Heart left ventricle (tissue), 13 donors: Measurements from ENCODE around the gene ADAM19.

Experiments used
- POLR2A ChIP-seq, 2 donors: fragments of 450-650 bp; IDR thresholded peaks; one replicate each; pipeline ENCODE4 v1.6.1; 2017; ENCODE audit warnings: antibody characterized with exemption in 2 of 2, mild to moderate bottlenecking in 2 of 2, moderate library complexity in 2 of 2
- TF ChIP-seq, protein P1 (sequence below), 12 donors: fragments of 200-600 bp; sonication (generic) in 4 of 12; IDR thresholded peaks; one replicate each; pipeline versions ENCODE4 v1.5.0 to v1.8.0; 2018 to 2022; ENCODE audit warnings: antibody characterized with exemption in 12 of 12, mild to moderate bottlenecking in 5 of 12
- donor health status: ischemic (EF 13 %, LVEDD 7.1; RV severe dilation, severe dysfunction).
- donor health status: DM: no; HTN: yes; CAD: no.
- donor health status: DM: no; HTN: no; CAD: no.
- donor health status: ischemic (EF 25% LVEDD 6.9; RV normal size, moderate dysfunction).
- donor health status: ischemic (EF 25% LVEDD 5.7; RV mildly dilated, moderate dysfunction).
- donor health status: ischemic (EF 35%, LVEDD 5.7; RV mildly dilated, moderate dysfunction).
- donor health status: nonischemic (EF 11% LVEDD 7.7; RV severe dilation, severe dysfunction).
- donor health status: DM: yes; HTN: yes; CAD: no.
- donor health status: PGD.
- donor health status: ischemic (EF 29% LVEDD 5.4; RV normal size, mild dysfunction).
- donor health status: nonischemic (EF 23%, LVEDD 6.1; RV moderate dilation, normal function).

DNA sequence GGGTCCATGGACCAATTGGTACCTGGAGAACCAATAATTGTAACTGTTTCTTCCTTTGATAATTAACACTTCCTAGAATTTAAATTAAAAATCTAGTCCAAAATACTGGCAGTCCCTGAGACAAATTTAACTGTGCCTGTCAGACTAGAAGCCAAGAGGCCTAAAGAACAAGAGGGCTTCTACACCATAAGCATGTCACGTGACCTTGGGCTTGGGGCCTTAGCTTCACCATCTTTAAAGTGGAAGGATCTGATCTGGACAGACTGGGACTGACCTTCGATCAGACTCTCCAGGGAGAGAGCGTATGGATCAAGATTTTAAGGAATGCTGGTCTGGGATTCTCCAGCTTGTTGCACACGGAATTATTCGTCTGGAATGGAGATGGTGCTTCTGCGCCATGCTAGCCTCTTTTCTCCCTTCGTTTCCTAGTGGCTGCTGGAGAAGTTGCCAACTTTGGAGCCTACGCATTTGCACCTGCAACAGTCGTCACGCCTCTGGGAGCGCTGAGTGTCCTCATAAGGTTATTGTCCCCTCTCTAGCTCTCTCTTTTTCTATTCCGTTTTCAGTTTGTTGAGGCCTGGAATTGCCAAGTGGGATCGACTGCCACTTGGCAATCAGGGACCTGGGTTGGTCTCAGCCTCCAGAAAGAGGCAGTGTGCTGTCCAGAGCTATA is 107.1 kb downstream of the ADAM19 start:
- TF ChIP-seq, protein P1, sequence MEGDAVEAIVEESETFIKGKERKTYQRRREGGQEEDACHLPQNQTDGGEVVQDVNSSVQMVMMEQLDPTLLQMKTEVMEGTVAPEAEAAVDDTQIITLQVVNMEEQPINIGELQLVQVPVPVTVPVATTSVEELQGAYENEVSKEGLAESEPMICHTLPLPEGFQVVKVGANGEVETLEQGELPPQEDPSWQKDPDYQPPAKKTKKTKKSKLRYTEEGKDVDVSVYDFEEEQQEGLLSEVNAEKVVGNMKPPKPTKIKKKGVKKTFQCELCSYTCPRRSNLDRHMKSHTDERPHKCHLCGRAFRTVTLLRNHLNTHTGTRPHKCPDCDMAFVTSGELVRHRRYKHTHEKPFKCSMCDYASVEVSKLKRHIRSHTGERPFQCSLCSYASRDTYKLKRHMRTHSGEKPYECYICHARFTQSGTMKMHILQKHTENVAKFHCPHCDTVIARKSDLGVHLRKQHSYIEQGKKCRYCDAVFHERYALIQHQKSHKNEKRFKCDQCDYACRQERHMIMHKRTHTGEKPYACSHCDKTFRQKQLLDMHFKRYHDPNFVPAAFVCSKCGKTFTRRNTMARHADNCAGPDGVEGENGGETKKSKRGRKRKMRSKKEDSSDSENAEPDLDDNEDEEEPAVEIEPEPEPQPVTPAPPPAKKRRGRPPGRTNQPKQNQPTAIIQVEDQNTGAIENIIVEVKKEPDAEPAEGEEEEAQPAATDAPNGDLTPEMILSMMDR (IDR thresholded peaks at IDR 0.05) = no peak
- TF ChIP-seq POLR2A (IDR thresholded peaks at IDR 0.05) = no peak
